NCI-H345 (cell line): Measurements from ENCODE around the gene CDKN1A.
A peak's percentile ranks its signal among the peaks of the same experiment; 100 is the strongest.
"Not testable (repeated sequence)": the region's sequence is repeated elsewhere in the genome, so short reads cannot be mapped to it uniquely, and the experiment has no call there.

ENCODE experiments used
- DNase-seq: peaks from one replicate; lab custom pipeline; 2025; lab: John Stamatoyannopoulos, UW

Gene CDKN1A

GRCh38 chr6:36678488-36679042 lies at the start of gene CDKN1A:
TSS of gene CDKN1A (plus strand) at chr6:36678714. CDS start at chr6:36684102, 5,388 bp downstream.
- peak; percentile 94 for DNase-seq

GRCh38 chr6:36629784-36630183 lies 48.7 kb upstream of the CDKN1A start:
- no peak for DNase-seq

- no peak for DNase-seq
These were observed 47.0 kb upstream of the CDKN1A start for GRCh38 chr6:36631326-36632011.

DNA sequence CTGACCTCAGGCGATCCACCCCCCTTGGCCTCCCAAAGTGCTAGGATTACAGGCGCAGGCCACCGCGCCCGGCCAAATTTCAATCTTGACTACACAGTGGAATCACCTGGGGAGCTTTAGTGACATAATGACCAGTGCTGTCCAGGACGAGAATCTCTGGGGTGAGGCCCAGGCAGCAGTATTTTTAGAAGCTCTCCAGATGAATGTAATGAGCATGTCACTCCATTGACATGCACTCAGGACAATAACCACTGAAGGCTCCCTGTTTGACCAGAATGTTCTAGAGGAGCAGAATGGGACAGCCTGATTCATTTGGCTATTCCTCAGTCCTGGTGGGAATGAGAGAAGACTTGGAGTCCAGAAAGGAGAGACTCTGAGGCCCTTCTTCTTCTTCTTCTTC lies 45.1 kb upstream of the CDKN1A start:
- no peak for DNase-seq

- DNase-seq, result peak; percentile 54
These were observed 44.6 kb upstream of the CDKN1A start for GRCh38 chr6:36633915-36634314.

GRCh38 chr6:36634317-36635108 lies 44.0 kb upstream of the CDKN1A start:
- DNase-seq, result no peak

- DNase-seq, result no peak
These were observed 42.2 kb upstream of the CDKN1A start for GRCh38 chr6:36636283-36636682.

GRCh38 chr6:36636687-36637418 lies 41.7 kb upstream of the CDKN1A start:
- DNase-seq, result no peak

- DNase-seq, result no peak
These were observed 39.9 kb upstream of the CDKN1A start for GRCh38 chr6:36638579-36638978.

DNA sequence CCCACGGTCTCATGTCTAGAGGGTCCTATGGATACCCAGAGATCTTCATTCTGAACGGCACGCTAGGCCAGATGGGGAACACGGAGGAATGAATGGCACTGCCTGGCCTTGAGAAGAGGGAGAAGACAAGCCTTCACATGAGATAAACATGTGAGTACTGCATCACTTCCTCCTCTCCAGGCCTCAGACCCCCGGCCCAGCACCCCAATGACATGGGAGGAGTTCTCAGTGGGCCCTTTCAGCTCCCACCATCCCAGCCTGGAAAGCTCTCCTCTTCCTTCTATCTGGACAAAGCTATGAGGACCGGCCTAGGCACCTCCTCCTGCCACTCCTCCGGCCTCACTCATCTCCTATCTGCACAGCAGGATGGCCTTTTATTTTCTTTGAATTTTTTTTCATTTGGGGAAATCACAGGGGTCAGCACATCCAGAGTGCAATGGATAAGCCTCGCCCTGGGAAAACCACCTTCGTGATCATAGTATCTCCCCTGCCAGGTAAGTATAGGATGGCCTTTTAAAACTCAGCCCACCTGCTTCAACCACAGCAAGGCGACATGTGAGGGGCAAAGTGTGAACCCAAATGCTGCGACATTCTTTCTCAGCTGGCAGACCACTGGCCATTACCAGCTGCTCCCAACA lies 39.2 kb upstream of the CDKN1A start:
- no peak for DNase-seq

DNA sequence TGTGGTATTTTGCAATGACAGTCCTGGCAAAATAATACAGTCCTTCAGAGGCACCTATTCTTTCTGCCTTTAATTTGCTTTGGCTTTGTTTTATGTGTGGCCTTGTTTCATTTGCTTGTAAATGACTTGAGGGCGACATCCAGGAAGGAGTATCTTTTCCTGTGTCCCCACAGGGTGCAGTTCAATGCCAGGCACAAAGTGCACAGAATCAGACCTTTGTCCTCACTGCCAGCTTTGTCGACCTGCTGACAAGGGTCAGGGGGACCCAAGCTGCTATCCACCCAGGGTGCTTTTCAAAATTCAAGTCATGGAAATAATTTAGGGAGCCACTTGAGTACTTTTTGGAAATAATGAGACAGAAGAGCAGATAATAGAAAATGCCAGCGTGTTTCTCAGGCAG lies 37.0 kb upstream of the CDKN1A start:
- no peak for DNase-seq

DNA sequence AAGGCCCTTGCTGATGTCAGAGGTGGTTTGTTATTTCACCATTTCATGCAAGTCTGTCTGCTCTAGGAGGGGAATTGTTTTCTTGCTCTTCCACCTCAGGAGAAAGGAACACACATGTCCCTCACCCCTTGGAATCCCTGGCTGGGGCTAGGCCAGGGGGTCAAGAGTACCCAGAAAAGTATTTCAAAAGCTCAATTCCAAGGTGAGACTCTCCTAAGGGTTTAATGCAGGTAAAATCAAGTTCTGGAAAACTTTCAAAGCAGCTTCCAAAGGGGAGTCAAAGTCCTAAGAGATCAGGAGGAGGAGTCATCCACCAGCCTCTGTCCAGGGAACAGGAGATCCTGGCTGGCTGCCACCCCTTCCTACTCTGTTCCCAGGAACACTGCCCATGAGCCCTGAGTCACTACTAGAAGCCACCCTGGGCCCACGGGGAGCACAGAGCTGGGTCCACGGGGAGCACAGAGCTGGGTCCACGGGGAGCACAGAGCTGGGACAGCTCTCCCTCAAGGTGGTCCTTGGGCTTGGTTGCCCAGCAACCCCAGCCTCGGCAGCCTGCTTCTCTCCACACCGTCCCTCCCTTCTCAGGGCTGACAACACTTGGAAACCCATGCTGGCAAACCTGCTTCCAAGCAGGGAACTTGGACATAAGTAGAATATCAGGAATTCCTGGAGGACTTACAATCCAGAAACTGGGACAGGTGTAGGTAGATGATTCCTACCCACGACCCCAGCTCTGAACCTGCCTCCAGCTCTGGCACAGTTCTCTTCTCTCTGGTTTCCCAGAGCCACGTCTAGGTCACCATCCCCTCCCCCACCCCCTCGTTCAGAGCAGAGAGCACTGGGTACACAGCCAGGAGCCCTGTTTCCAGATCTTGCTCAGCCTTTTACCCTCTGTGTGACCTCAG lies 35.3 kb upstream of the CDKN1A start:
- no peak for DNase-seq

DNA sequence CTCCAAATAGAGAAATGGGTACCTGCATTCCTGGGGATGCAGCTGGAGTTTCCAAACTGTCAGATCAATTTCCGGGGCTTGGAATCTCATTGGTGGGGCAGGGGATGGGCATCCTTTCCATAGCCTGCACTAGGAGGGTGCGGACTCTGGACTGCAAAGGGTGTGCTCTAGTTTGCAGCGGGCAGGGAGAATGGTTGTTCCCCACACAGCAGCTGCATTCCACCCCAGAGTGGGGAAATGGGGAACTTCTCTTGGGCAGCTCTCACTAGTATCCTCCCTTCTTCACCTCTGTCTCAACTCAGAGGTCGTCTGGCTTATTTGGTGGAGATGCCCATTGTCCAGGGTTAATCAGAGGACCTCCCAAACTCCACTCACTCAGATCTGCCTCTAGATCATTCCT lies 34.5 kb upstream of the CDKN1A start:
- DNase-seq, result no peak

DNA sequence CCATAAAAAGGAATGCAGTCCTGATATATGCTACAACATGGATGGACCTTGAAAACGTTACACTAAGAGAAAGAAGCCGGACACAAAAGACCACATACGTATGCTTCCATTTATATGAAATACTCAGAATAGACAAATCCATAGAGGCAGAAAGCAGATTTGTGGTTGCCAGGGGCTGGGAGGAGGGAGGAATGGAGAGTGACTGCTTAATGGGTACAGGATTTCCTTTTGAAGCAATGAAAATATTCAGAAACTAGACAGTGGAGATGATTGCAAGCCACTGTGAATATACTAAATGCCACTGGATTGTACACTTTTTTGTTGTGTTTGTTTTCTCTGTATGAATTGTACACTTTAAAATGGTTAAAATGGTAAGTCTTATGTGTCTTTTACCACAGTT lies 29.4 kb upstream of the CDKN1A start:
- no peak for DNase-seq

GRCh38 chr6:36649701-36650484 lies 28.6 kb upstream of the CDKN1A start:
- no peak for DNase-seq

DNA sequence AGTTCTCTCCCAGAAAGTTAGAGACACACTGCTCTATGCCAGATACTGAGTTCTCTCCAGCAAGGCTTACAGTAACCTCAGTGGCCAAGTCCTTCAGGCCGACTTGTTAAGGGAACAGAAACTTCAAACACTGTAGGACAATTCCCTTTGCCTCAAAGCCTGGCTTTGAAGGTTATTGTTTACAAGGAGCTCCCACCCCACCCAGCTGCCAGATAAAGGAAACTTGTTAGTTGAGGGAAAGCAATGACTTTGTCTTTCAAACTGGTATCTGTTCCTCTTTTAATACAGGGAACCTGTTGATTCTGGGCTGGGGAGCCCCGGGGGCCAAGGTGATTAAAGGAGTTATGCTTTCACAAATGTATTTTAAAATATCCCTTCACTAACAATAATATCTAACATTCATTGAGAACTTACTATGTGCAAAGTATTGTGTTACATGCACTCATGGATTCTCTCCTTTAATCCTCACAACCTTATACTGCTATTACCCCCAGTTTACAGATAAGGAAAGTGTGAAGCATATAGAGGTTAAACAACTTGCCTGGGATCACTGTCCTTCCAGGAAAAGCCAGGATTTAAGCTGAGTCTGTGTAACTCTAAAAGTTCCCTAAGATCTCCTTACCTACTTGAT lies 27.6 kb upstream of the CDKN1A start:
- no peak for DNase-seq

DNA sequence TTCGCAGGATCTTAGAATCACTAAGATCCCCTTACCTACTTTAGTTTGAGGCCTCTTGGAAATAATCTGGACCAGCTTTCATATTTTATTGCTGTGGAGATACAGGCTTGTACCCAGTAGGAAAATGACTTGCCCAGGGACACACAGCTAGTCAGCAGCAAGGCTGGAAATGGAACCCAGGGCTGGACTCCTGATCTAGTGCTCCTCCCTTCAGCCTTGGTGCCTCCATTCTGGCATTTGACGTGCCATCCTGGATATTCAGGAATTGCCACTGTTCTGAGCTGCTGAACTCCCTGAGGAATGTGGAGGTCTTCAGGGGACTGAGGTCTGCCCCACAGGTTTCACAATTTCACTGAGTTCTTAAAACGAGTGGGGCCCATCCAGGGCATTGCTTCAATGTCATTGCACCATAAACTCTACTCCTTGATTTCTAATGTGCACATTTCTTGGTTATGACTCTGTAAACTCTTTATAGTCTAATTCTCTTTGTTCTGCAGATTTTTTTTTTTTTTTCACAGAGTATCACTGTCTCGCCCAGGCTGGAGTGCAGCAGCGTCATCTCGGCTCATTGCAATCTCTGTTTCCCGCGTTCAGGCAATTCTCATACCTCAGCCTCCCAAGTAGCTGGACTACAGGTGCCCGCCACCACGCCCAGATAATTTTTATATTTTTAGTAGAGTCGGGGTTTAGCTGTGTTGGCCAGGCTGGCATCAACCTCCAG lies 26.7 kb upstream of the CDKN1A start:
- DNase-seq, result no peak

GRCh38 chr6:36654469-36654868 lies 24.0 kb upstream of the CDKN1A start:
- DNase-seq, result not testable (repeated sequence)
